ENCODE data around the gene CRYBG1.

GRCh38 chr6:106379951-106380350 is 19.4 kb downstream of the CRYBG1 start:
- TF ChIP-seq CTCF (IDR thresholded peaks at IDR 0.05; ENCODE audit: poor library complexity) (no peak), EZH2 (IDR thresholded peaks at IDR 0.05; ENCODE audit: borderline replicate concordance) (no peak)
